WTC11 (cell line): ENCODE measurements around the gene RHOT2. TPM values are rescaled to one million over a fixed set of nuclear protein-coding genes. Genes with fewer than 3 reads are reported as not detected.

ENCODE experiments used
- ATAC-seq: fragments of 200-7000 bp; cut with Tn5 transposase; 2 replicates; pipeline ENCODE4 v1.10.0; 2021; ENCODE audit warnings: mild to moderate bottlenecking, moderate library complexity
- CTCF ChIA-PET: fragments of 300-600 bp; sonication (Branson Sonifier 250); formaldehyde crosslinking; loops from one replicate; lab custom pipeline; 2021; ENCODE audit warnings: antibody characterized with exemption; lab: Charles Lee
- POLR2A ChIA-PET: fragments of 350-600 bp; sonication (Branson Sonifier 250); formaldehyde crosslinking; loops from one replicate; lab custom pipeline; 2021; ENCODE audit warnings: antibody characterized with exemption; lab: Charles Lee
- DNase-seq: peaks from one replicate; pipeline ENCODE4 v3.0.0; 2021; ENCODE audit warnings: low spot score
- H3K27ac Mint-ChIP-seq: 2 replicates; pipeline ENCODE4 v1.8.0; 2021; ENCODE audit warnings: mixed read lengths
- H3K27me3 Mint-ChIP-seq: 2 replicates; pipeline ENCODE4 v1.8.0; 2021; ENCODE audit warnings: low read depth, mild to moderate bottlenecking, moderate library complexity, mixed read lengths
- H3K36me3 Mint-ChIP-seq: 2 replicates; pipeline ENCODE4 v1.8.0; 2021; ENCODE audit warnings: mixed read lengths
- H3K4me1 Mint-ChIP-seq: 2 replicates; pipeline ENCODE4 v1.8.0; 2022; ENCODE audit warnings: mixed read lengths
- H3K4me3 Mint-ChIP-seq: 2 replicates; pipeline ENCODE4 v1.8.0; 2021; ENCODE audit warnings: mild to moderate bottlenecking, moderate library complexity, mixed read lengths
- H3K9me3 Mint-ChIP-seq: 2 replicates; pipeline ENCODE4 v1.8.0; 2021; ENCODE audit warnings: mixed read lengths
- ATF2 ChIP-seq: sonication (generic); formaldehyde crosslinking; IDR thresholded peaks from 2 replicates; pipeline ENCODE4 v1.8.1; 2022; ENCODE audit warnings: low read depth, missing genetic modification reagents, borderline replicate concordance
- ATF6 ChIP-seq: sonication (generic); formaldehyde crosslinking; IDR thresholded peaks from 2 replicates; pipeline ENCODE4 v1.8.1; 2023; ENCODE audit warnings: mild to moderate bottlenecking, missing genetic modification reagents
- CREM ChIP-seq: sonication (generic); formaldehyde crosslinking; IDR thresholded peaks from 2 replicates; pipeline ENCODE4 v1.8.1; 2022; ENCODE audit warnings: mild to moderate bottlenecking, missing genetic modification reagents, moderate library complexity
- E2F1 ChIP-seq: sonication (generic); formaldehyde crosslinking; IDR thresholded peaks from 2 replicates; pipeline ENCODE4 v1.8.0; 2022; ENCODE audit warnings: mild to moderate bottlenecking, missing genetic modification reagents
- E2F4 ChIP-seq: sonication (generic); formaldehyde crosslinking; IDR thresholded peaks from 2 replicates; pipeline ENCODE4 v1.8.1; 2022; ENCODE audit warnings: low read depth, mild to moderate bottlenecking, moderate library complexity, missing genetic modification reagents, borderline replicate concordance
- E2F5 ChIP-seq: sonication (generic); formaldehyde crosslinking; IDR thresholded peaks from 2 replicates; pipeline ENCODE4 v1.8.1; 2022; ENCODE audit warnings: mild to moderate bottlenecking, moderate library complexity, missing genetic modification reagents
- ELF4 ChIP-seq: sonication (generic); formaldehyde crosslinking; IDR thresholded peaks from 2 replicates; pipeline ENCODE4 v1.8.1; 2022; ENCODE audit warnings: low read depth, mild to moderate bottlenecking, moderate library complexity, missing genetic modification reagents
- EMX1 ChIP-seq: fragments of 250-450 bp; sonication (Bioruptor Pico); IDR thresholded peaks from 2 replicates; pipeline ENCODE4 v1.8.0; 2021; ENCODE audit warnings: mild to moderate bottlenecking
- ETV6 ChIP-seq: sonication (generic); formaldehyde crosslinking; IDR thresholded peaks from 2 replicates; pipeline ENCODE4 v1.8.1; 2022; ENCODE audit warnings: mild to moderate bottlenecking, missing genetic modification reagents
- FOXP4 ChIP-seq: sonication (generic); formaldehyde crosslinking; IDR thresholded peaks from 2 replicates; pipeline ENCODE4 v1.8.0; 2022; ENCODE audit warnings: mild to moderate bottlenecking, missing genetic modification reagents
- GRHL2 ChIP-seq: fragments of 250-450 bp; sonication (Bioruptor Pico); IDR thresholded peaks from 2 replicates; pipeline ENCODE4 v1.8.0; 2022; ENCODE audit warnings: mild to moderate bottlenecking, moderate library complexity; ENCODE audit not compliant: insufficient replicate concordance, severe bottlenecking
- HMGA2 ChIP-seq: fragments of 250-450 bp; sonication (Bioruptor Pico); IDR thresholded peaks from 2 replicates; pipeline ENCODE4 v1.4.0; 2021; ENCODE audit warnings: mild to moderate bottlenecking, moderate library complexity
- HMGXB4 ChIP-seq: sonication (generic); formaldehyde crosslinking; IDR thresholded peaks from 2 replicates; pipeline ENCODE4 v1.8.1; 2023; ENCODE audit warnings: mild to moderate bottlenecking, moderate library complexity, missing genetic modification reagents
- MXD4 ChIP-seq: fragments of 250-450 bp; sonication (Bioruptor Pico); IDR thresholded peaks from 2 replicates; pipeline ENCODE4 v1.8.0; 2021; ENCODE audit warnings: mild to moderate bottlenecking, moderate library complexity, borderline replicate concordance
- NR2C2 ChIP-seq: sonication (generic); formaldehyde crosslinking; IDR thresholded peaks from 2 replicates; pipeline ENCODE4 v1.8.0; 2022; ENCODE audit warnings: mild to moderate bottlenecking, missing genetic modification reagents
- OVOL2 ChIP-seq: fragments of 250-450 bp; sonication (Bioruptor Pico); IDR thresholded peaks from 2 replicates; pipeline ENCODE4 v1.9.0; 2021; ENCODE audit warnings: mild to moderate bottlenecking, borderline replicate concordance
- PREB ChIP-seq: sonication (generic); formaldehyde crosslinking; IDR thresholded peaks from 2 replicates; pipeline ENCODE4 v1.8.1; 2022; ENCODE audit warnings: mild to moderate bottlenecking, missing genetic modification reagents, moderate library complexity, borderline replicate concordance
- RELA ChIP-seq: sonication (generic); formaldehyde crosslinking; IDR thresholded peaks from 2 replicates; pipeline ENCODE4 v1.8.1; 2022; ENCODE audit warnings: missing genetic modification reagents, mild to moderate bottlenecking, borderline replicate concordance
- TP53 ChIP-seq: sonication (generic); formaldehyde crosslinking; IDR thresholded peaks from 2 replicates; pipeline ENCODE4 v1.8.1; 2023; ENCODE audit warnings: mild to moderate bottlenecking, missing genetic modification reagents
- USF2 ChIP-seq: sonication (generic); formaldehyde crosslinking; IDR thresholded peaks from 2 replicates; pipeline ENCODE4 v1.8.1; 2023; ENCODE audit warnings: mild to moderate bottlenecking, missing genetic modification reagents, moderate library complexity
- ZNF232 ChIP-seq: sonication (generic); formaldehyde crosslinking; IDR thresholded peaks from 2 replicates; pipeline ENCODE4 v1.8.0; 2022; ENCODE audit warnings: mild to moderate bottlenecking, missing genetic modification reagents
- ZNF416 ChIP-seq: fragments of 250-450 bp; sonication (Bioruptor Pico); IDR thresholded peaks from 2 replicates; pipeline ENCODE4 v1.9.0; 2021; ENCODE audit warnings: mild to moderate bottlenecking, inconsistent platforms
- total RNA-seq: library from RNA; stranded (reverse); gene quantifications from 3 replicates; pipeline ENCODE4 v1.2.3, GENCODE V29; 2021

RHOT2 gene
- total RNA-seq, 1 experiment from 2014 or later = 285 TPM

GRCh38 chr16:635573-636205 is 32.2 kb upstream of the RHOT2 start:
- Mint-ChIP-seq H3K27ac (no peak overlapping the region), H3K4me3 (peak overlapping the region; percentile 60), H3K4me1 (peaks cover 19% of the 10 kb centered on the region), H3K27me3 (peaks cover 4% of the 10 kb centered on the region; the same call in 1 of the 2 replicates), H3K9me3 (no peaks in the 10 kb centered on the region), H3K36me3 (no peaks in the 10 kb centered on the region)
- ChIA-PET CTCF (interaction anchor here (1.0 to 4.0 kb wide), 7 partner anchors 12 to 108 kb away, joined by 3 to 37 read pairs (median 7); partner anchors contain the start of genes CAPN15 and WDR90), POLR2A (interaction anchor here (0.6 to 1.5 kb wide), 3 partner anchors 12 to 56 kb away, joined by 3 to 7 read pairs (median 3); partner anchors contain the start of gene WDR90)
- DNase-seq (no peak), ATAC-seq (no peak)
- no peak for TF ChIP-seq E2F4 (CRISPR knock-in tag)
- TF ChIP-seq FOXP4 = no peak
- TF ChIP-seq TP53 (CRISPR knock-in tag) = no peak
- TF ChIP-seq GRHL2 (CRISPR knock-in tag) = no peak
- TF ChIP-seq ELF4 (CRISPR knock-in tag) = peak; percentile 37; the same call in 1 of the 2 replicates
- TF ChIP-seq RELA (CRISPR knock-in tag) = peak; percentile 90; the same call in 1 of the 2 replicates
- TF ChIP-seq EMX1 = no peak
- TF ChIP-seq HMGXB4 (CRISPR knock-in tag) = 0 out of 2 replicates have a peak, but pooled peaks have one; percentile 50
- TF ChIP-seq ATF2 (CRISPR knock-in tag) = 0 out of 2 replicates have a peak, but pooled peaks have one; percentile 35
- TF ChIP-seq ETV6 = no peak
- TF ChIP-seq OVOL2 (CRISPR knock-in tag) = no peak
- TF ChIP-seq ATF6 (CRISPR knock-in tag) = no peak
- TF ChIP-seq E2F1 (CRISPR knock-in tag) = 0 out of 2 replicates have a peak, but pooled peaks have one; percentile 74
- no peak for TF ChIP-seq HMGA2 (CRISPR knock-in tag)
- no peak for TF ChIP-seq MXD4
- TF ChIP-seq NR2C2 (CRISPR knock-in tag) = no peak
- TF ChIP-seq ZNF232 (CRISPR knock-in tag) = 0 out of 2 replicates have a peak, but pooled peaks have one; percentile 23
- 0 out of 2 replicates have a peak, but pooled peaks have one; percentile 39 for TF ChIP-seq PREB (CRISPR knock-in tag)
- TF ChIP-seq ZNF416 = no peak
- TF ChIP-seq USF2 (CRISPR knock-in tag) = no peak
- no peak for TF ChIP-seq CREM (CRISPR knock-in tag)
- no peak; the same call in 1 of the 2 replicates for TF ChIP-seq E2F5 (CRISPR knock-in tag)
